Adrenal gland (tissue), 5 donors: ENCODE results near the gene EFL1.

Source experiments
- POLR2A ChIP-seq, 2 donors: fragments of 450-650 bp; IDR thresholded peaks; one replicate each; pipeline ENCODE4 v1.6.1; 2017; ENCODE audit warnings: antibody characterized with exemption in 2 of 2, mild to moderate bottlenecking in 2 of 2, moderate library complexity in 1 of 2
- TF ChIP-seq, protein P1 (sequence below), 6 experiments: fragments of 450-650 bp in 4 of 6; fragments of 200-600 bp in 2 of 6; sonication (generic) in 1 of 6; IDR thresholded peaks; 1 replicate in 5 of 6; 2 replicates in 1 of 6; pipeline versions ENCODE4 v1.5.1 to v1.8.0; 2016 to 2021; ENCODE audit warnings: antibody characterized with exemption in 6 of 6, mild to moderate bottlenecking in 2 of 6, moderate library complexity in 1 of 6
- donor health status: DM: no; HTN: no; CAD: no.

DNA sequence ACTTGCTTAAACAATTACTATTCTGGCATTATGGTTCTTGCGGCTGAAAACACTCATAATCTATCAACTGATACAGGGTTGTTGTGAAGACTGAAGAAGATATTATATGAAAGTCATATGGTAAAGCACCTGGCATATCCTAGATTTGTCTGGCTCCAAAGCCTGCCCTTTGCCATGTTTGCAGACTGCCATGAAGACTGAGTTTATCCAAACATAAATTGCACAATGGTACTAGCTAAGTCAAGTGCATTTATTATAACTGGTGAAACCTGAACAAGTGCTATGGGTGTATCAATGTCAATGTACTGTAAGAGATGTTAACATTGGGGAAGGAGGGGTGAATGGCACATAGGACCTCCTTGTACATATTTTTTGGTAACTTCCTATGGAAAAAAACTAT is 129.3 kb downstream of the EFL1 start:
- TF ChIP-seq, protein P1, sequence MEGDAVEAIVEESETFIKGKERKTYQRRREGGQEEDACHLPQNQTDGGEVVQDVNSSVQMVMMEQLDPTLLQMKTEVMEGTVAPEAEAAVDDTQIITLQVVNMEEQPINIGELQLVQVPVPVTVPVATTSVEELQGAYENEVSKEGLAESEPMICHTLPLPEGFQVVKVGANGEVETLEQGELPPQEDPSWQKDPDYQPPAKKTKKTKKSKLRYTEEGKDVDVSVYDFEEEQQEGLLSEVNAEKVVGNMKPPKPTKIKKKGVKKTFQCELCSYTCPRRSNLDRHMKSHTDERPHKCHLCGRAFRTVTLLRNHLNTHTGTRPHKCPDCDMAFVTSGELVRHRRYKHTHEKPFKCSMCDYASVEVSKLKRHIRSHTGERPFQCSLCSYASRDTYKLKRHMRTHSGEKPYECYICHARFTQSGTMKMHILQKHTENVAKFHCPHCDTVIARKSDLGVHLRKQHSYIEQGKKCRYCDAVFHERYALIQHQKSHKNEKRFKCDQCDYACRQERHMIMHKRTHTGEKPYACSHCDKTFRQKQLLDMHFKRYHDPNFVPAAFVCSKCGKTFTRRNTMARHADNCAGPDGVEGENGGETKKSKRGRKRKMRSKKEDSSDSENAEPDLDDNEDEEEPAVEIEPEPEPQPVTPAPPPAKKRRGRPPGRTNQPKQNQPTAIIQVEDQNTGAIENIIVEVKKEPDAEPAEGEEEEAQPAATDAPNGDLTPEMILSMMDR (IDR thresholded peaks at IDR 0.05): no peak
- no peak for TF ChIP-seq POLR2A (IDR thresholded peaks at IDR 0.05)
